Measurements from ENCODE around the gene SYT1. TPM values are rescaled to one million over a fixed set of nuclear protein-coding genes. Genes with fewer than 3 reads are reported as not detected.

Gene SYT1
- total RNA-seq, 1 experiment from 2014 or later, result 15.8 TPM

DNA sequence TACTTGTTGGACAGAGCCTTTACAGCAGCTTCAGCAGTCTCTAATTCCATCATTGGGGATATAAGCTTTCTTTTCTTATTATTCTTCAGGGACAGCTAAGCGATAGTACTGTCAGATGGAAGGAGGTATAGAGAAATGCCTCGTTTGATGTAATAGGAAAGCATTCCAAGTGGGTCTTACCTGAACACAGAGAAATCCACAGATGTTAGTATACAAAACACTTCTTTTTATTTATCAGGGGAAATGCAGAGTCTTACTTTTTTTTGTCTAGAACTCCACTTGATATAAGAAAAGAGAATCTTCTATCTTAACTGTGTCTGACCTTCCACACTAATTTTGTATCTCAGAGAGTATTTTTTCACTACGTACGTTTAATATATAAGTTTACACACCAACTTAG lies 1.9 kb downstream of the SYT1 start:
- no peak overlapping the region for H2AK5ac ChIP-seq (ENCODE audit: insufficient read length, low read length)
- H3K14ac ChIP-seq (ENCODE audit: insufficient read depth, low read length), result no peak overlapping the region
- H3K4me1 ChIP-seq (ENCODE audit: insufficient read depth, low read length), result no peaks in the 10 kb centered on the region; the same call in 1 of the 2 replicates
- H3K9me3 Mint-ChIP-seq, result no peaks in the 10 kb centered on the region; a peak in 1 of 5 replicates
- H2BK120ac ChIP-seq (ENCODE audit: low read depth, low read length, poor library complexity, severe bottlenecking), result no peak overlapping the region
- H3K79me1 ChIP-seq (ENCODE audit: insufficient read depth, low read depth, low read length, poor library complexity, severe bottlenecking), result peaks cover 2% of the 10 kb centered on the region
- DNase-seq, result no peak
- no peak overlapping the region for H3K4ac ChIP-seq (ENCODE audit: low read depth, low read length)
- no peak overlapping the region for H3K23ac ChIP-seq (ENCODE audit: insufficient read length, low read depth, low read length)
- H3K36me3 Mint-ChIP-seq (ENCODE audit: insufficient read depth in 1 of 3, low read depth in 3 of 3), result no peaks in the 10 kb centered on the region
- no peak overlapping the region for H3K9ac ChIP-seq (ENCODE audit: extremely low read depth, insufficient read length, low read length)
- H3K27ac Mint-ChIP-seq, result no peak overlapping the region; a peak in 1 of 7 replicates
- no peak overlapping the region for H4K8ac ChIP-seq (replicated peaks; ENCODE audit: insufficient read length, low read depth, low read length)
- H2AFZ ChIP-seq (ENCODE audit: low read length), result no peak overlapping the region
- no peaks in the 10 kb centered on the region for H3K27me3 ChIP-seq (ENCODE audit: insufficient read depth, low read length)
- H3T11ph ChIP-seq (ENCODE audit: low read length), result no peak overlapping the region
- no peak overlapping the region for H4K5ac ChIP-seq (ENCODE audit: insufficient read length, low read depth, low read length)
- H3K27me3 Mint-ChIP-seq (ENCODE audit: low read depth), result peaks cover 1% of the 10 kb centered on the region; the same call in 1 of the 2 replicates
- TF ChIP-seq CTCF (conservative IDR thresholded peaks at IDR 0.05), result no peak
- H3K27ac ChIP-seq (ENCODE audit: insufficient read length, low read depth, low read length), result no peak overlapping the region
- H4K20me1 ChIP-seq (ENCODE audit: control insufficient read depth, insufficient read depth, insufficient read length), result no peaks in the 10 kb centered on the region
- no peak overlapping the region for H2BK5ac ChIP-seq (ENCODE audit: insufficient read length, low read length)
- H3K4me3 Mint-ChIP-seq, result peak overlapping the region in 1 of 2 experiments; percentile 99; a peak in 3 of 5 replicates
- no peak overlapping the region for H3K18ac ChIP-seq (ENCODE audit: insufficient read length, low read depth, low read length)
- peak overlapping the region; percentile 73 for H3K4me2 ChIP-seq (ENCODE audit: insufficient read depth, insufficient read length, low read length)
- no peak overlapping the region for H3K56ac ChIP-seq (ENCODE audit: insufficient read length, low read depth, low read length)
- no peak overlapping the region for H4K91ac ChIP-seq (ENCODE audit: insufficient read length, low read depth, low read length)
- no peak overlapping the region for H2BK20ac ChIP-seq (ENCODE audit: low read depth, low read length, poor library complexity, severe bottlenecking)
- no peak overlapping the region for H2BK12ac ChIP-seq (ENCODE audit: insufficient read length, low read depth, low read length)
- H3K23me2 ChIP-seq (ENCODE audit: insufficient read length, low read depth, low read length, poor library complexity, severe bottlenecking), result peaks cover 14% of the 10 kb centered on the region
- no peak overlapping the region for H2BK15ac ChIP-seq (ENCODE audit: low read depth, low read length)
- peaks cover 27 to 31% of the 10 kb centered on the region in 2 experiments for H3K4me1 Mint-ChIP-seq
- no CpG with 5 or more reads among the region's 4 CpGs for WGBS (ENCODE audit: extremely low coverage, insufficient read length, low lambda C conversion rate)
- H3K79me2 ChIP-seq (ENCODE audit: insufficient read depth, low read length), result peaks cover 18% of the 10 kb centered on the region; the same call in 1 of the 2 replicates
- H3K9me3 ChIP-seq (ENCODE audit: control insufficient read depth, low read depth, low read length), result no peaks in the 10 kb centered on the region

Data from H9 (cell line).